ENCODE data around the gene HECW1.

GRCh38 chr7:43298617-43299016, 186.2 kb downstream of the HECW1 start:
- TF ChIP-seq POLR2A (IDR thresholded peaks at IDR 0.05) = no peak
- TF ChIP-seq, protein P1, sequence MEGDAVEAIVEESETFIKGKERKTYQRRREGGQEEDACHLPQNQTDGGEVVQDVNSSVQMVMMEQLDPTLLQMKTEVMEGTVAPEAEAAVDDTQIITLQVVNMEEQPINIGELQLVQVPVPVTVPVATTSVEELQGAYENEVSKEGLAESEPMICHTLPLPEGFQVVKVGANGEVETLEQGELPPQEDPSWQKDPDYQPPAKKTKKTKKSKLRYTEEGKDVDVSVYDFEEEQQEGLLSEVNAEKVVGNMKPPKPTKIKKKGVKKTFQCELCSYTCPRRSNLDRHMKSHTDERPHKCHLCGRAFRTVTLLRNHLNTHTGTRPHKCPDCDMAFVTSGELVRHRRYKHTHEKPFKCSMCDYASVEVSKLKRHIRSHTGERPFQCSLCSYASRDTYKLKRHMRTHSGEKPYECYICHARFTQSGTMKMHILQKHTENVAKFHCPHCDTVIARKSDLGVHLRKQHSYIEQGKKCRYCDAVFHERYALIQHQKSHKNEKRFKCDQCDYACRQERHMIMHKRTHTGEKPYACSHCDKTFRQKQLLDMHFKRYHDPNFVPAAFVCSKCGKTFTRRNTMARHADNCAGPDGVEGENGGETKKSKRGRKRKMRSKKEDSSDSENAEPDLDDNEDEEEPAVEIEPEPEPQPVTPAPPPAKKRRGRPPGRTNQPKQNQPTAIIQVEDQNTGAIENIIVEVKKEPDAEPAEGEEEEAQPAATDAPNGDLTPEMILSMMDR (IDR thresholded peaks at IDR 0.05) = no peak
